Fibroblast of gingiva (primary cell): Measurements from ENCODE around the gene RNF220.
"Not testable (repeated sequence)": the region's sequence is repeated elsewhere in the genome, so short reads cannot be mapped to it uniquely, and the experiment has no call there.

Experiments used
- DNase-seq: peaks from one replicate; pipeline ENCODE4 v3.0.0-alpha.2; 2011; ENCODE audit warnings: low read depth

Gene RNF220

DNA sequence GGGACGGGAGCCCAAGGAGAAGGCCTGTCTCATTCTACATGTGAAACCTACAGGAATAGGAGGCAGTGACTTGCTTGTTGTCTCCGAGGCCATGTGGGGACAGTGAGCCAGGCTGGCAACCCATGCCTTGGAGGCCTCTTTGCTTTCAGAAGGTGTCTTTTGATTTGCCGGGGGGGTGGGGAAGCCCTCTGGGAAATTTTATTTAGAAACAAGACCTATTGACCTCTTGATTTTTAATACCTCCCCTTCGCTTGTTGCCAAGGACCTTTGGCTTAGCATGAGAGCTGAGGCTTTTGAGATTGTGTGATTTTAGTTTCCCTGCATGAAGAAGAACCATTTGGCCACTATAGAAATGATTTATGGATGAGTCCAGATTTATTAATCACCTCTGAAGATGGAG, 273.6 kb downstream of the RNF220 start:
- no peak for DNase-seq

DNA sequence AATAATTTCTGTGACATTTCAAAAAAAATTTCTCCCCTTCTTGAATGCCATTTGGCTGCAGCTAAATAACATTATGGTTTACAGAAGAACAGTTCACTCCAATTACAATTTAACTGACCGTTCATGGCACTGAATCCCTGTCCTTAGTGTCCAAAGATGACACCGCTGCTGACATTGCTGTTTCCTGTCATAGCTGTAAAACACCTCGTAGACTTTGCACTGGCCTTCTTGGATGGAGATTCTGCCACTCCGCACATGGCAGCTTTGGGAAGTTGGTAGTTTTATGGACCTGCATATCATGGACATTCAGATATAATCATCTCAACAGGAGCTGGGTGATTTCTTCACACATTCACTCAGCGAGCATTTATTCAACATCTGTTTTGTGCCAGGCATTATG, 274.4 kb downstream of the RNF220 start:
- DNase-seq, result no peak

GRCh38 chr1:44681905-44682882, 277.1 kb downstream of the RNF220 start:
- DNase-seq, result no peak

DNA sequence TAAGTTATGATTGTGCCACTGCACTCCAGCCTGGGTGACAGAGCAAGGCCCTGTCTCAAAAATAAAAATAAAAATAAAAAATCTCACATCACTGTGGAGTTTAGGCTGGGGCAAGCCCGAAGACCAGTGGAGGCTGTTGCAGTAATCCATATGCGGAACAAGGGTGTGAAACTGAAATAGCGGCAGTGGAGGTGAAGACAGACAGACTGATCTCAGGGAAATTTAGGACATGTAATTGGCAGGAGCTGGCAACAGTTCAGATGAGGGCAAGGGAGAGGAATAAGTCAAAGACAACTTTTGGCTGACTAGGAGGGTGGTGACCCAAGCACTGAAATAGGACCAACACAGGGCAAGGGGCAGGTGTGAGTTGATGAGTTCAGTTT, 277.8 kb downstream of the RNF220 start:
- DNase-seq, result no peak

DNA sequence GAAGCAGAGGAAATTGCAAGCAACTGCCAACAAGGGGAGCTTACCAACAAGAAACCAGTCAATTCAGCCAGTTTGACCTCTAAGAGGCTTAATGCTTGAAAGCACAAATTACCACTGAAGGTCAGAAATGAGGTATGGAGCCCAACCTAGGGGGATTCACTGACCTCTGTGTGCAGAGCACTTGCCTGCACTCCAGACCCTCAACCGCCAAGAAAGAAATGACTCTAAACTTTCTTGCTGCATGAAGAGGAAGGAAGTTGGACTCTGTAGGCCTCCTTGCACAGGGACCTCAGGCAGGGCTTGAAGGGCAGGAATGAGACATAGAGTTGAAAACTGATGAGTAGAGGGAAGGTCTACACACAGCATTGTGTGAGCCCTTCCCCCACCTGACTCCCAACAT, 279.5 kb downstream of the RNF220 start:
- no peak for DNase-seq

DNA sequence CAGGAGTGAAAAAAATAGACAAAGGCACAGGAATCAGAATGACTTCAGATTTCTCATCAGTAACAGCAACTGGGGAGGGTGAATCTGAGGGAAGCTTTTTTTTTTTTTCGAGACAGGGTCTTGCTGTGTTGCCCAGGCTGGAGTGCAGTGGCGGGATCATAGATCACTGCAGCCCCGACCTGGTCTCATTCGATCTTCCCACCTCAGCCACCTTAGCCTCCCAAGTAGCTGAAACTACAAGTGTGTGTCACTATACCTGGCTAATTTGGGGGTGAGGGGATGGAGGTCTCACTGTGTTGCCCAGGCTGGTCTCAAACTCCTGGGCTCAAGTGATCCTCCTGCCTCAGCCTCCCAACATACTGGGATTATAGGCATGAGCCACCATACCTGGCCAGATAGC, 280.2 kb downstream of the RNF220 start:
- DNase-seq, result no peak

- no peak for DNase-seq
Observed at GRCh38 chr1:44685881-44686280, 280.8 kb downstream of the RNF220 start.

- DNase-seq, result no peak
Observed at GRCh38 chr1:44688760-44689446, 283.8 kb downstream of the RNF220 start.

DNA sequence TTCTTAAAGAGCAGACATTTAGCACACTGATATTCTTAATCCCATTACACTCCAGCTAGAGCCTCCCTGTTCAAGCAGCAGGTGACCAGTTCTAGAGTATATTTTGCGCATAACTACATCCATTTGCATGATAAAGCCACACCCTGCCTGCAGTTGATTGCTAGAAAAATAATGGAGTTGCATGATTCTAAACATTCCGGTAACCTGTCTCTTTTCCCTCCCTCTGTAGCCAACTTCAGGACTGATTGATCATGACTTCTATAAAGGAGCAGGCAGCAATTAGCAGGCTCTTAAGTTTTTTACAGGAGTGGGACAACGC, 284.4 kb downstream of the RNF220 start:
- no peak for DNase-seq

GRCh38 chr1:44693159-44693558, 288.1 kb downstream of the RNF220 start:
- DNase-seq, result no peak

DNA sequence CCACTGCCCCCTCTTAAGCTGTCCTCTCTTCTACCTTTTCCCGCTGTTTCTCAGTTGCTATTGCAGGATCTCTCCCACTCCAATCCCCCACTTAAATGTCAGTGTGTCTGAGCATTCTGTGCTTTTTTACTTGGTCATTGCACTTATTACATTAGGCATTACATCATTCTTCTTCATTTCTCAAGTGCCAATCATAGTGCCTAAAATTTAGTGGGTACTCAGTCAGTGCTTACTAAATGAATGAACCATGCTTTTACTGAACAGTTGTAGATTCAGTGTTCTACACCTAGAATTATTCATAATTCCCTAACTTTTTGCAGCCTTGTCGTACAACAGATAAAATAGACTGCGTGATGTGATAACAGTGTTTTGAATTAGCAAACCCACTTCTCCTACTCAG, 288.8 kb downstream of the RNF220 start:
- DNase-seq, result no peak

DNA sequence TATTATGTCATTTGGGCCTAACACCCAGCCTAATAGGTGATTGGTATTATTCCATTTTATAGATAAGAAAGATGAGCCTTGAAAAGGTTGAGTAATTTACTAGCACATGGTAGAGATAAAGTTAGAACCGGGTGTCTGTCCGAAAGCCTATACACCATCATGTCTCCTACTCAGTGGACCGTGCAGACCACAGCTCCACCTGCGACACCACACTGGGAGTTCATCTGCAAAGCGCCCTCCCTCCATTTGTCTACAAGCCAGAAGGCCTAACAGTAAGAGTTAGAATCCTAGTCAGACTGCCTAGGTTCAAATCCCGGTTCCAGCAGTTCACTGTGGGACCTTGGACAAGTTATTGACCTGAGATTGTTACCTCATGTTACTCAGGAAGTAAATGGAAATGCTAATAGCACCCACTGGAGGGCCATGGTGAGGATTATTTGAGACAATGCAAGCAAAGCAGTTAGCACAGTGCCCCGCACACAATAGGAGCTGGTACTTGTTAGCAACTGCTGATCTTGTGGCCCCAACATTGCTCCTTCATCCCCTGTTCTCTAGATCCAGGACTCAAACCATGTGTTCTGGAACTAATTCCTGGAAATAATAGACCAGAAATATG, 289.9 kb downstream of the RNF220 start:
- DNase-seq, result no peak

DNA sequence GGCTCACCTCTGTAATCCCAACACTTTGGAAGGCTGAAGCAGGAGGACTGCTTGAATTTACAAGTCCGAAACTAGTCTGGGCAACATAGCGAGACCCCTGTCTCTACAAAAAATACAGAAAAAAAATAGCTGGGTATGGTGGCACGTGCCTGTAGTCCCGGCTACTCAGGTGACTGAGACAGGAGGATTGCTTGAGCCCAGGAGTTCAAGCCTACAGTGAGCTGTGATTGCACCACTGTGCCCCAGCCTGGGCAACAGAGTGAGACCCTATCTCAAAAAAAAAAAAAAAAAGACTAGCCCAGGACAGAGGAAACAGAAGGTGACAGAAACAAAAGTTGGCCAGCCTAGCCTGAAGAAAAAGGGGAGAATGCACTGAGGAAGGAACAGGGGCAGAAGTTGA, 290.6 kb downstream of the RNF220 start:
- no peak for DNase-seq

GRCh38 chr1:44696101-44696500, 291.0 kb downstream of the RNF220 start:
- DNase-seq, result no peak

DNA sequence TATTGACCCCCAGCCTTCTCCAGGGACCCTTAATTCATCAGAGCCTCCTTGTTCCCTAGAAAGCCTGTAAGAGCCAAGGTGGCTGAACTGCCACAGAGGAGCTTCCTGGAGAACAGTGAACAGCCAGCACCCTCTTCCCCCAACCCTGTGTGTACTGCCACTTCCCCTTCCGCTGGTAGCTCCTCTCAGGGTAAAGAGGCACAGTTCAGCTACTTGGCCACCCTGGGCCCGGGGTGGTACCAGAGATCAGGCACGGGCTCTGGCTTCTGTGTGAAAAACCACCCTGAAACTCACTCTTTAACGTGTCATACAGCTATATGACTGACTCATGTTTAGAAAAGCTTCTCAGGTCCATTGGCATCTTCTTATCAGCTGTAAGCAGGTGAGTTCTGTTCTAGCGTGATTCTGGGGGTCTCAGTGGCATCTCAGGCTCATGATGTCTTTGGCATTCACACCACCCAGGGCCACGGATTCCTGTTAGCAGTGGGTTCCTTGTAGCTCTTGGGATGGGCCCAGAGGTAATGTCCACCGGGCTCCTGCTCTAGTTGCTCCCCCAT, 291.8 kb downstream of the RNF220 start:
- no peak for DNase-seq

DNA sequence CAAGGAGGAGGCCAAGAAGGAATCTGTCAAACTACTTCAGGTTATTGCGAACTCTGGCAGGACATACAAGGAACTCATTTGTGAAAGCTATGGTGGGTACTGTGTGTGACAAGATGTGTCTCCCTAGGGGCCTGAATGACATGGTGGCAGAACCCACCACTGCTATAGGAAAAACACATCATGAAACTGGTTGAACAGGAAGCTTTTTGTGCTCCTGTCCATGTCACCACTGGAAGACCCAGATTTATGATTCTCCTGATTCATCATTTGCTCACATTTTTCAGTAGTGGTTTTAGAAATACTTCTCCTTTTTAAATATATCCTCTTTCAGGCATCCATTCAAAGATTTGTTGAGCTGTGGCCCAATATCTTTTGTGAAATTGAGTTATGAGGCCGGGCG, 293.1 kb downstream of the RNF220 start:
- no peak for DNase-seq

- not testable (repeated sequence) for DNase-seq
Observed at GRCh38 chr1:44699375-44699774, 294.3 kb downstream of the RNF220 start.

GRCh38 chr1:44700573-44700972, 295.5 kb downstream of the RNF220 start:
- DNase-seq, result peak; percentile 39

GRCh38 chr1:44701141-44701573, 296.1 kb downstream of the RNF220 start:
- no peak for DNase-seq
